ENCODE data around the gene EFCAB5. TPM values are rescaled to one million over a fixed set of nuclear protein-coding genes. Genes with fewer than 3 reads are reported as not detected.

EFCAB5 gene
- total and polyA plus RNA-seq, 2 of the 13 experiments (the other 11 are each of a cell fraction or from before 2014, with no cell fraction given), result 0.15 TPM; not detected in 1

GRCh38 chr17:29958947-29959657 lies 17.7 kb downstream of the EFCAB5 start:
- Histone ChIP-seq H4K20me1 (ENCODE audit: insufficient read depth, low read length) (no peaks in the 10 kb centered on the region), H3K9me3 (ENCODE audit: low read length) (peaks cover 7% of the 10 kb centered on the region), H3K4me1 (ENCODE audit: insufficient read depth, low read length) (no peaks in the 10 kb centered on the region), H3K27me3 (ENCODE audit: control insufficient read depth in 1 of 2, insufficient read depth in 2 of 2, low read length in 2 of 2) (no peaks in the 10 kb centered on the region; a peak in 1 of 5 replicates), H3K4me2 (ENCODE audit: low read depth, low read length) (no peak overlapping the region), H3K79me2 (ENCODE audit: insufficient read depth, low read length) (no peaks in the 10 kb centered on the region), H2AFZ (ENCODE audit: low read length) (no peak overlapping the region), H3K27ac (ENCODE audit: extremely low read length, insufficient read depth, low read length) (no peak overlapping the region), H3K36me3 (replicated peaks in 1 of 2; ENCODE audit: control insufficient read depth in 1 of 2, insufficient read depth in 2 of 2, low read length in 2 of 2) (no peaks in the 10 kb centered on the region), H3K9ac (ENCODE audit: insufficient read depth, low read depth, low read length) (no peak overlapping the region), H3K4me3 (replicated peaks in 1 of 3; ENCODE audit: insufficient read depth in 1 of 3, low read depth in 2 of 3, low read length in 3 of 3) (no peak overlapping the region)
- intact Hi-C loops (cut with micrococcal nuclease; ENCODE audit: unreplicated experiment) (no loop called here), in situ Hi-C loops (cut with HindIII; ENCODE audit: extremely low pct_ligation_motif_present, low pct_unique_long_range_greater_than_20kb) (no loop called here)
- WGBS (ENCODE audit: low lambda C conversion rate), result 10% methylated on average over 4 of the region's 4 CpGs
- ChIA-PET POLR2A (no interaction called here), CTCF (ENCODE audit: low intra/inter-chr PET ratio, low total read pairs) (no interaction called here)
- DNase-seq (ENCODE audit: low spot score) (no peak), FAIRE-seq (no peak), ATAC-seq (no peak)
- TF ChIP-seq, protein P1, sequence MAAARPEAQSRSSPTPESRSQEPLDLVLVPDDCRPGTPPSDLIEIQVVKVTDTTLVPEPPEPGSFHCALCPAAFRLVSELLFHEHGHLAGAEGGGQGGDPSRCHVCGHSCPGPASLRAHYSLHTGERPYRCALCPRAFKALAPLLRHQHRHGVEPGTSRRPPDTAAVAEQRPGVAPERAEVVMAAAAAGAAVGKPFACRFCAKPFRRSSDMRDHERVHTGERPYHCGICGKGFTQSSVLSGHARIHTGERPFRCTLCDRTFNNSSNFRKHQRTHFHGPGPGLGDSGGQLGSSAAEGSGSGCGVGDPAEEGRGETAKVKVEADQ (CRISPR knock-in tag; IDR thresholded peaks at IDR 0.05; ENCODE audit: borderline replicate concordance), result no peak
- TF ChIP-seq ZNF660 (CRISPR knock-in tag; IDR thresholded peaks at IDR 0.05; ENCODE audit: borderline replicate concordance, low read depth) (no peak), POLR2AphosphoS2 (IDR thresholded peaks at IDR 0.05; ENCODE audit: low read depth, low read length) (no peak), TGIF2 (CRISPR knock-in tag; IDR thresholded peaks at IDR 0.05) (no peak), MYNN (CRISPR knock-in tag; IDR thresholded peaks at IDR 0.05; ENCODE audit: low read depth) (no peak), PTBP1 (IDR thresholded peaks at IDR 0.05; ENCODE audit: low read depth, low read length, poor library complexity, severe bottlenecking) (no peak), RFX3 (CRISPR knock-in tag; IDR thresholded peaks at IDR 0.05) (no peak)
- BruUV-seq (replicated peaks), result no TSS peak
